RWPE1 (cell line): ENCODE results near the gene RNF224.

Experiments used
- CTCF ChIA-PET: fragments of 350-600 bp; sonication (Branson Sonifier 250); formaldehyde crosslinking; extraction: SDS; loops from one replicate; lab custom pipeline; 2021; lab: Yijun Ruan, JAX
- POLR2A ChIA-PET: fragments of 400-600 bp; formaldehyde crosslinking; extraction: SDS; loops from one replicate; lab custom pipeline; 2020; ENCODE audit warnings: antibody characterized with exemption; ENCODE audit not compliant: low non-redundant PET; lab: Yijun Ruan, JAX
- DNase-seq: peaks from one replicate; pipeline ENCODE4 v3.0.0; 2012; ENCODE audit warnings: low spot score
- H3K27ac ChIP-seq: fragments of 450-650 bp; 2 replicates; pipeline ENCODE4 v1.5.1; 2017
- CTCF ChIP-seq: fragments of 450-650 bp; conservative IDR thresholded peaks from 2 replicates; pipeline ENCODE4 v1.5.1; 2017; ENCODE audit warnings: low read depth, mild to moderate bottlenecking

RNF224 gene

GRCh38 chr9:137272241-137273094, 45.2 kb downstream of the RNF224 start:
- ChIA-PET POLR2A (no interaction called here), CTCF (interaction anchor here (0.7 to 1.5 kb wide), 4 partner anchors 8 to 36 kb away, joined by 3 to 6 read pairs (median 4); no protein-coding TSS in a partner anchor)
- DNase-seq = no peak
- peak overlapping the region; percentile 94 for H3K27ac ChIP-seq
- no peak for TF ChIP-seq CTCF

DNA sequence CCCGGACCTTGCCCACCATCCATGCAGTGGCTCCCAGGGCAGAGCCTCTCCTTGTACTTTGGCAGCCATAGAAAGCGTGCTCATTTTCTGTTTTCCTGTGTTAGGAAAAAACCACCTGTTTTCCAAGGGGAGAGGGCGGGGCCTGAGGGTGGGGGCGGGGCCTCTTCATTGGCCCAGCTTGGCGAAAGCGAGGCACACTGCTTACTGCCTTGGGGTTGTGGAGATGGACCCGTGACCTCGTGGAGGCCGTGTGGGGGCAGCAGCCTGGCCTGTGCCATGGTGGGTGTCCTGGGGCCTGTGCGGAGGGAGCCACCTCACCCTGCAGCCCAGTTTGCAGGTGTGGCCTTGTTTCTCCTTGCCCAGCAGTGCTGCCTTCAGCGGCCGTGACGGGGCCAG, 45.8 kb downstream of the RNF224 start:
- POLR2A ChIA-PET = no interaction called here
- CTCF ChIA-PET = interaction anchor here (1.0 to 1.5 kb wide), 3 partner anchors 11 to 37 kb away, joined by 3 to 6 read pairs (median 4); no protein-coding TSS in a partner anchor
- no peak for DNase-seq
- TF ChIP-seq CTCF = no peak
- H3K27ac ChIP-seq = peak overlapping the region; percentile 94

DNA sequence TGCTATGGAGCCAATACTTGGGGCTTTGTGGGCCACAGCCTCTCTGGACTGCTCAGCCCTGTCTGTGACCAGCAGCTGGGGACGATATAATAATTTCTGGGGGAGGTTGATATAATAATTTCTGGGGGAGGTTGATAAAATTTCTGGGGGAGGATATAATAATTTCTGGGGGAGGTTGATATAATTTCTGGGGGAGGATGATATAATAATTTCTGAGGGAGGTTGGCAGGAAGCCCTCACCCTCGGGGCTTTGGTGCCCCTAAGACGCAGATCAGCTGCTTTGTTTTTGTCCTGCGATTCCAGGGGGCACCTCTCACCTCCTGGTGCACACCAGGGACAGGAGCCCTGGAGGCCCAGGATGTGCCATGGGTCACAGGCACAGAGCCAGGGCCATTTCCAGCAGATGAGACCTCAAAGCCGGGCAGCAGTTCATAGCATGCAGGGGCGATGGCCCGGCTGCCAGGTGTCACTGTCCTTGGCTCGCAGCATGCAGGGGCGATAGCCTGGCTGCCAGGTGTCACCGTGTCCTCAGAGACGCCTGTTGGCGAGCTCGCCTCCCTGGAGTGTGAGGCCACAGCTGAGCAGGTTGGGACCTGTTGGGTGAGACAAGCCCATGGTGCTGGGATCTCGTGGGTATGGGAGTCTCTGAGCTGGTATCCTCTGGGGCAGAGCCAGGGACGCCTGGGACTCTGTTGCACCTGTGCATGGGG, 46.5 kb downstream of the RNF224 start:
- ChIA-PET POLR2A (interaction anchor here (0.5 to 0.9 kb wide), 7 partner anchors 13 to 165 kb away, joined by 3 to 7 read pairs (median 3); partner anchors contain the start of genes TPRN and TUBB4B), CTCF (interaction anchor here (0.7 to 1.5 kb wide), 3 partner anchors 13 to 37 kb away, joined by 3 to 6 read pairs (median 4); no protein-coding TSS in a partner anchor)

DNA sequence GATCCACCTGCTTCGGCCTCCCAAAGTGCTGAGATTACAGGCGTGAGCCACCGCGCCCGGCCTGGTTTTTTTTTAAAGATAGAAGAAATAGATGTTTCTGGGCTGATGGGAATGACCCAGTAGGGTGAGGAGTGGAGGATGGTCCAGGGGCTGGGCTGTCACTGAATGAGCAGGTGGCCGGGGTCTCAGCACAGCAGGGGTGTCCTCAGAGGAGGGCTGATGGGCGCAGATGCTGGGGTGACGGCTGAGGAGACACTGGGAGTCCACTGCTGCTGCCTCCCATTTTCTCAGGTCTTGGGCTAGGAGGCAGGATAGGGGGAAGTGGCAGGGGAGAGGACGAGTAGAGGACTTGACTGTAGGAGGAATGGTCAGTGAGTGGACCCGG, 47.9 kb downstream of the RNF224 start:
- POLR2A ChIA-PET = interaction anchor here (0.7 to 1.0 kb wide), 3 partner anchors 27 to 48 kb away, joined by 3 to 4 read pairs (median 3); partner anchors contain the start of genes NRARP and RNF224
- no peak for DNase-seq
- CTCF ChIA-PET = interaction anchor here (0.7 kb wide), 1 partner anchor 15 kb away, joined by 4 read pairs; no protein-coding TSS in a partner anchor
- peak overlapping the region; percentile 94 for H3K27ac ChIP-seq
- no peak for TF ChIP-seq CTCF

More for the DNA sequence above, 46.5 kb downstream of the RNF224 start:
- TF ChIP-seq CTCF = no peak
- peak overlapping the region; percentile 94 for H3K27ac ChIP-seq
- DNase-seq = peak; percentile 69

DNA sequence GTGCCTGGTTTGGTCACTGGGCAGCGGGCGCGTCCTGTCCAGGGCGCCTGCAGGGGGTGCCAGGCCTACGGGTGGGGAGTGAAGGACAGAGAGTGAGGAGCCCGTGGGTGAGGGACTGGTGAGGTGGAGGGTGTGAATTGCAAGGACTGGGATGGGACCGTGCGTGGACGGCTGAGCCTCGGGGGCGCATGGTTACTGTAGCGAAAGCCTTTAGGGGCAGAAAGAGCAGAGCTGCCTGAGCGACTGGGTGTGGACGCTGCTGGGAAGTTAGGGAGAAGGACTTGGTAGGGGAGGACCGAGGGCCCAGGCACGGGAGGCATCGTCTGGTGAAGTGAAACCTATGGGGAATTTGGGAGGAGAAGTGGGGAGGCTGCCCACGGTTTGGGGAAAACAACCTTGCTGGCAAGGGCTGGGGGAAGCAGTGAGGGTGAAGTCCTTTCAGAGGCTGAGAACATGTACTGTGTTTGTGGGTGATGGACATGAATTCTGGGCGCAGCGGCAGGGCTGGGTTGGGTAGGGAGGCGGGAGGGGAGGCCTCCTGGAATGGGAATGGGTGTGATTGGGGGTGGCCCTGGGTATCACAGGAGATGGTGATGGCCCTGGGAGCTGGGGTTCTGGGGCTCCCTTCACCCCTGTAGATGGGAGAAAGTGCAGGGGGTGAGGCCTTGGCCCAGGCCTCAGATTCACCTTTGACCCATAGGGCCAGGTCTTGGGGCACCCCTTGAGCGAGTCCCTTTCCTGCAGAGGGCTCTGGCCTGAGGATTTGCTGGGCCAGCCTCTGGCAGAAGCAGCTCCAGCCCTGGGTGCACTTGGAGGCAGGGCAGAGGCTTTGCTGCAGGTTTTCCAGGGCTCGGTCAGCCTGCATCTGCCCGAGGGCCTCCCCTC, 48.5 kb downstream of the RNF224 start:
- peak overlapping the region; percentile 94 for H3K27ac ChIP-seq
- DNase-seq = no peak
- no peak for TF ChIP-seq CTCF
- ChIA-PET POLR2A (no interaction called here), CTCF (interaction anchor here (0.7 to 2.2 kb wide), 2 partner anchors 27 to 111 kb away, joined by 4 to 13 read pairs; partner anchors contain the start of gene NRARP)
